NT2/D1 (cell line): ENCODE data around the gene THBS1.

Experiments used
- YY1 ChIP-seq: IDR thresholded peaks from 2 replicates; pipeline ENCODE4 v1.6.1; 2011; ENCODE audit not compliant: insufficient read length, insufficient read depth
- ZNF274 ChIP-seq: IDR thresholded peaks from 2 replicates; pipeline ENCODE4 v1.6.1; 2011; ENCODE audit warnings: mild to moderate bottlenecking, low read depth, low read length

GRCh38 chr15:39639037-39639436, 58.2 kb downstream of the THBS1 start:
- TF ChIP-seq YY1 (no peak), ZNF274 (no peak)
